Measurements from ENCODE around the gene FILIP1L. TPM values are rescaled to one million over a fixed set of nuclear protein-coding genes. Genes with fewer than 3 reads are reported as not detected.

The FILIP1L gene
- total and polyA plus RNA-seq, 2 of the 4 experiments (the other 2 are of a cell fraction), result 11.5 to 19.9 TPM

DNA sequence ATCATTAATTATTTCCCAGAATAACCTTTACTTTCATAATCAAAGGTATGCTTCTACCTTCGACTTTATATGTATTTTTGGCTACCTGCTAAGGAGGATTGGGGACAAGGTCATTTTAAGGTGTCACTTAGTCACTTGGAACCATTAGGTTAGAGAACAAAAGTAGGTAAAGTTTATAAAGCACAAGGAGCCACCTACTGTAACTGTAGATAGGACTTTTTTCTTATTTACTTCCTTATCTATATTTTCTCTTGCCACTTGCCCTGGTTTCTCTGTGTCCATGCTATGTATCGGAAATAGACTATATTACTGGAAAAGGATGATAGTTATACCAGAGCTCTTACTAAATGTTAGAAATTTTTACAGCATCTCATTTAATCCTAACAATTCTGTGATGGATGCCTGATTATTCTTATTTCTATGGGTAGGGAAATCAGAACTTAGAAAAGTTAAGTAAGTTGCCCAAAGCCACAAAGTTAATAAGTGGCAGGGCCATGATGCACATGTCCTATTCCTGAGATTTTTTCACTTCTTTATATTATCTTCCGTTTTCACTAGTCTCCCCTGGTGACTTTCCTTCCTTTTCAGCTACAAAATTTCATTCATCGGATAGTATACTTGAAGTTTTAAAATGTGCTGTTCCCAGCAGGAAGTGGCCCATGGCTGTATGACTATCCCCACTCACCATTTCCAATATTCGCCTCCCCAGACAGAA, 164.2 kb downstream of the FILIP1L start:
- H2BK120ac ChIP-seq (ENCODE audit: low read depth, low read length), result peak overlapping the region; percentile 66; the same call in 1 of the 2 replicates
- H3K4me1 ChIP-seq (ENCODE audit: control insufficient read depth, insufficient read depth, low read length), result peaks cover 18% of the 10 kb centered on the region
- H3K14ac ChIP-seq (replicated peaks; ENCODE audit: low read depth, low read length), result peak overlapping the region; percentile 89; the same call in 1 of the 2 replicates
- H4K91ac ChIP-seq (ENCODE audit: insufficient read depth, low read depth, low read length), result 0 out of 2 replicates have a peak overlapping the region, but pooled peaks have one; percentile 87
- H3K36me3 ChIP-seq (ENCODE audit: control insufficient read depth, insufficient read depth, low read length), result no peaks in the 10 kb centered on the region
- H2AFZ ChIP-seq (replicated peaks; ENCODE audit: low read length, poor library complexity), result no peak overlapping the region
- H3K9me1 ChIP-seq (ENCODE audit: insufficient read depth, low read length), result peaks cover 20% of the 10 kb centered on the region
- H3K18ac ChIP-seq (ENCODE audit: low read depth, low read length), result no peak overlapping the region; the same call in 1 of the 2 replicates
- peak overlapping the region; percentile 96; the same call in 1 of the 2 replicates for H2BK20ac ChIP-seq (ENCODE audit: low read depth, low read length)
- peak overlapping the region; percentile 97 for H2BK5ac ChIP-seq (ENCODE audit: low read depth, low read length, poor library complexity, severe bottlenecking)
- peak overlapping the region; percentile 82 for H2AK5ac ChIP-seq (ENCODE audit: low read depth, low read length)
- H3K4ac ChIP-seq (ENCODE audit: low read depth, low read length), result peak overlapping the region; percentile 92
- H3K56ac ChIP-seq (ENCODE audit: extremely low read depth, insufficient read depth, low read length), result no peak overlapping the region
- H4K5ac ChIP-seq (ENCODE audit: low read depth, low read length), result no peak overlapping the region
- H3K27me3 ChIP-seq (ENCODE audit: control insufficient read depth, insufficient read depth, low read length), result no peaks in the 10 kb centered on the region
- H2AK9ac ChIP-seq (replicated peaks; ENCODE audit: low read depth, low read length, poor library complexity), result no peak overlapping the region
- peak overlapping the region; percentile 95; the same call in 2 of the 3 replicates for H2BK15ac ChIP-seq (ENCODE audit: low read depth, low read length)
- H3K9me3 ChIP-seq (ENCODE audit: control insufficient read depth, insufficient read depth, low read length), result no peaks in the 10 kb centered on the region
- intact Hi-C loops (cut with micrococcal nuclease) (loop anchor here (5.0 kb wide), 2 partner anchors 48 to 92 kb away; no protein-coding TSS in a partner anchor), in situ Hi-C loops (cut with MboI; ENCODE audit: low sequenced_read_pairs) (loop anchor here (25.0 kb wide), 1 partner anchor 112 kb away; no protein-coding TSS in a partner anchor), dilution Hi-C loops (cut with HindIII; ENCODE audit: low sequenced_read_pairs, unreplicated experiment) (no loop called here)
- H3K27ac ChIP-seq (ENCODE audit: insufficient read depth, low read length), result no peak overlapping the region
- peaks cover 4 to 29% of the 10 kb centered on the region in 2 experiments; a peak in 3 of 4 replicates for H3K79me1 ChIP-seq (ENCODE audit: low read depth in 1 of 2, low read length in 2 of 2)
- no TSS peak for BruUV-seq (replicated peaks)
- DNase-seq (no peak), ATAC-seq (ENCODE audit: low read depth) (no peak)
- ChIA-PET POLR2A (ENCODE audit: unreplicated experiment) (no interaction called here), CTCF (no interaction called here)
- peak overlapping the region; percentile 77; the same call in 1 of the 2 replicates for H3K23ac ChIP-seq (ENCODE audit: low read depth, low read length)
- no peaks in the 10 kb centered on the region for H4K20me1 ChIP-seq (ENCODE audit: insufficient read depth, low read length)
- no peak overlapping the region for H3K4me2 ChIP-seq (ENCODE audit: low read depth, low read length)
- H3K9ac ChIP-seq (ENCODE audit: low read depth, low read length), result no peak overlapping the region
- no CpG with 5 or more reads among the region's 5 CpGs for WGBS, 2 experiments (ENCODE audit: extremely low coverage in 2 of 2, insufficient read length in 1 of 2)
- H4K8ac ChIP-seq (ENCODE audit: low read depth in 2 of 2, low read length in 2 of 2), result peak overlapping the region in 1 of 2 experiments; percentile 37; a peak in 1 of 4 replicates
- no peak overlapping the region for H3K4me3 ChIP-seq (ENCODE audit: insufficient read depth, low read depth, low read length)
- TF ChIP-seq RFX5 (IDR thresholded peaks at IDR 0.05; ENCODE audit: low read depth, low read length) (no peak), NFE2L2 (IDR thresholded peaks at IDR 0.05; ENCODE audit: low read depth, low read length) (no peak), BHLHE40 (IDR thresholded peaks at IDR 0.05; ENCODE audit: low read depth, low read length) (no peak), SMC3 (IDR thresholded peaks at IDR 0.05; ENCODE audit: low read depth, low read length) (no peak), RCOR1 (IDR thresholded peaks at IDR 0.05; ENCODE audit: insufficient replicate concordance, low read length) (no peak), RAD21 (IDR thresholded peaks at IDR 0.05; ENCODE audit: low read length) (no peak), CEBPB (IDR thresholded peaks at IDR 0.05; ENCODE audit: low read depth, low read length) (no peak), POLR2A (IDR thresholded peaks at IDR 0.05; ENCODE audit: low read depth, low read length) (no peak), MAZ (IDR thresholded peaks at IDR 0.05; ENCODE audit: borderline replicate concordance, low read depth, low read length) (no peak), CHD1 (IDR thresholded peaks at IDR 0.05; ENCODE audit: low read depth, low read length) (no peak), FOS (IDR thresholded peaks at IDR 0.05; ENCODE audit: low read depth, low read length) (no peak)
- TF ChIP-seq, protein P1, sequence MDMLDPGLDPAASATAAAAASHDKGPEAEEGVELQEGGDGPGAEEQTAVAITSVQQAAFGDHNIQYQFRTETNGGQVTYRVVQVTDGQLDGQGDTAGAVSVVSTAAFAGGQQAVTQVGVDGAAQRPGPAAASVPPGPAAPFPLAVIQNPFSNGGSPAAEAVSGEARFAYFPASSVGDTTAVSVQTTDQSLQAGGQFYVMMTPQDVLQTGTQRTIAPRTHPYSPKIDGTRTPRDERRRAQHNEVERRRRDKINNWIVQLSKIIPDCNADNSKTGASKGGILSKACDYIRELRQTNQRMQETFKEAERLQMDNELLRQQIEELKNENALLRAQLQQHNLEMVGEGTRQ (IDR thresholded peaks at IDR 0.05; ENCODE audit: low read depth, low read length), result no peak
- TF ChIP-seq, protein P2, sequence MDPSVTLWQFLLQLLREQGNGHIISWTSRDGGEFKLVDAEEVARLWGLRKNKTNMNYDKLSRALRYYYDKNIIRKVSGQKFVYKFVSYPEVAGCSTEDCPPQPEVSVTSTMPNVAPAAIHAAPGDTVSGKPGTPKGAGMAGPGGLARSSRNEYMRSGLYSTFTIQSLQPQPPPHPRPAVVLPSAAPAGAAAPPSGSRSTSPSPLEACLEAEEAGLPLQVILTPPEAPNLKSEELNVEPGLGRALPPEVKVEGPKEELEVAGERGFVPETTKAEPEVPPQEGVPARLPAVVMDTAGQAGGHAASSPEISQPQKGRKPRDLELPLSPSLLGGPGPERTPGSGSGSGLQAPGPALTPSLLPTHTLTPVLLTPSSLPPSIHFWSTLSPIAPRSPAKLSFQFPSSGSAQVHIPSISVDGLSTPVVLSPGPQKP (IDR thresholded peaks at IDR 0.05; ENCODE audit: borderline replicate concordance, low read depth, low read length), result no peak
- TF ChIP-seq, protein P3, sequence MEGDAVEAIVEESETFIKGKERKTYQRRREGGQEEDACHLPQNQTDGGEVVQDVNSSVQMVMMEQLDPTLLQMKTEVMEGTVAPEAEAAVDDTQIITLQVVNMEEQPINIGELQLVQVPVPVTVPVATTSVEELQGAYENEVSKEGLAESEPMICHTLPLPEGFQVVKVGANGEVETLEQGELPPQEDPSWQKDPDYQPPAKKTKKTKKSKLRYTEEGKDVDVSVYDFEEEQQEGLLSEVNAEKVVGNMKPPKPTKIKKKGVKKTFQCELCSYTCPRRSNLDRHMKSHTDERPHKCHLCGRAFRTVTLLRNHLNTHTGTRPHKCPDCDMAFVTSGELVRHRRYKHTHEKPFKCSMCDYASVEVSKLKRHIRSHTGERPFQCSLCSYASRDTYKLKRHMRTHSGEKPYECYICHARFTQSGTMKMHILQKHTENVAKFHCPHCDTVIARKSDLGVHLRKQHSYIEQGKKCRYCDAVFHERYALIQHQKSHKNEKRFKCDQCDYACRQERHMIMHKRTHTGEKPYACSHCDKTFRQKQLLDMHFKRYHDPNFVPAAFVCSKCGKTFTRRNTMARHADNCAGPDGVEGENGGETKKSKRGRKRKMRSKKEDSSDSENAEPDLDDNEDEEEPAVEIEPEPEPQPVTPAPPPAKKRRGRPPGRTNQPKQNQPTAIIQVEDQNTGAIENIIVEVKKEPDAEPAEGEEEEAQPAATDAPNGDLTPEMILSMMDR (conservative IDR thresholded peaks at IDR 0.05; ENCODE audit: low read depth, low read length), result no peak

All from IMR-90 (cell line).